ENCODE data around the gene NAA60. TPM values are rescaled to one million over a fixed set of nuclear protein-coding genes. Genes with fewer than 3 reads are reported as not detected.

NAA60 gene
- polyA plus RNA-seq, 3 donors = 65.2 to 76.2 (median 68.1) TPM

- DNase-seq = no peak
These were observed 34.9 kb downstream of the NAA60 start for GRCh38 chr16:3478242-3478925.

- no peak for DNase-seq
These were observed 36.3 kb downstream of the NAA60 start for GRCh38 chr16:3479654-3480216.

GRCh38 chr16:3480901-3481695 lies 37.6 kb downstream of the NAA60 start:
- no peak for DNase-seq

- DNase-seq = no peak
These were observed 38.5 kb downstream of the NAA60 start for GRCh38 chr16:3481696-3482658.

- no peak for DNase-seq
These were observed 39.3 kb downstream of the NAA60 start for GRCh38 chr16:3482659-3483241.

GRCh38 chr16:3484318-3485096 lies 41.0 kb downstream of the NAA60 start:
- DNase-seq = no peak

- no peak for DNase-seq
These were observed 41.7 kb downstream of the NAA60 start for GRCh38 chr16:3485097-3485745.

- DNase-seq = no peak
These were observed 42.5 kb downstream of the NAA60 start for GRCh38 chr16:3485821-3486505.

- no peak for DNase-seq
These were observed 43.2 kb downstream of the NAA60 start for GRCh38 chr16:3486506-3487215.

GRCh38 chr16:3487521-3488410 lies 44.3 kb downstream of the NAA60 start:
- no peak for DNase-seq

- no peak for DNase-seq
These were observed 45.3 kb downstream of the NAA60 start for GRCh38 chr16:3488801-3489200.

- no peak for DNase-seq
These were observed 47.6 kb downstream of the NAA60 start for GRCh38 chr16:3490911-3491629.

- no peak for DNase-seq
These were observed 48.9 kb downstream of the NAA60 start for GRCh38 chr16:3492356-3492755.

GRCh38 chr16:3494386-3494973 lies 51.0 kb downstream of the NAA60 start:
- no peak for DNase-seq

GRCh38 chr16:3495176-3495575 lies 51.7 kb downstream of the NAA60 start, which contains the start of gene C16orf90:
TSS of gene C16orf90 (minus strand) at chr16:3495489. CDS start at chr16:3495421, 68 bp downstream.
- no peak for DNase-seq

- no peak for DNase-seq
These were observed 52.9 kb downstream of the NAA60 start for GRCh38 chr16:3496386-3496785.

Measured in renal pelvis (tissue), 4 donors.